K562 (cell line): Measurements from ENCODE around the gene SOHLH1. TPM values are rescaled to one million over a fixed set of nuclear protein-coding genes. Genes with fewer than 3 reads are reported as not detected.

ENCODE experiments used
- ATAC-seq: fragments of 200-7000 bp; cut with Tn5 transposase; 3 replicates; pipeline ENCODE4 v1.9.1; 2020; ENCODE audit warnings: moderate library complexity
- BruUV-seq: library from RNA; stranded (reverse); fragments of 400-500 nt; replicated peaks from 2 replicates; lab custom pipeline; 2021; lab: Mats Ljungman, UMichigan
- CTCF ChIA-PET: fragments of 300-600 bp; formaldehyde crosslinking; extraction: SDS; loops from one replicate; lab custom pipeline; 2021; ENCODE audit warnings: low intra/inter-chr PET ratio; lab: Yijun Ruan, JAX
- POLR2A ChIA-PET: fragments of 300-600, 350-650 bp; sonication (Branson Sonifier 250); formaldehyde crosslinking; extraction: SDS; loops from one replicate; lab custom pipeline; 2021; ENCODE audit warnings: antibody characterized with exemption, inconsistent platforms; lab: Yijun Ruan, JAX
- DNase-seq, 4 experiments: peaks; one replicate each; pipeline versions ENCODE4 v3.0.0 to v3.0.0-alpha.2; 2011 to 2018; ENCODE audit warnings: low spot score in 3 of 4, mixed read lengths in 3 of 4; ENCODE audit errors: extremely low read depth in 1 of 4
- FAIRE-seq: peaks from 2 replicates; lab custom pipeline; 2011; peaks lifted over from hg19 to GRCh38; lab: Jason Lieb, UNC
- H2AFZ ChIP-seq: 2 replicates; pipeline ENCODE4 v1.6.0; 2011; ENCODE audit warnings: low read depth, low read length, control low read depth, inconsistent platforms
- H3K27ac ChIP-seq: fragments of 200-600 bp; 3 replicates; pipeline ENCODE4 v1.8.0; 2011; ENCODE audit warnings: low read depth, mild to moderate bottlenecking, control low read depth, inconsistent platforms, low read length, moderate library complexity, mixed read lengths; ENCODE audit errors: extremely low read depth
- H3K27me3 ChIP-seq, 2 experiments: fragments of 300-600 bp in 1 of 2; 2 replicates in 1 of 2; 3 replicates in 1 of 2; pipeline versions ENCODE4 v1.6.0 to v1.8.0; 2011; ENCODE audit warnings: inconsistent platforms in 2 of 2, low read length in 2 of 2, mild to moderate bottlenecking in 1 of 2, mixed read lengths in 1 of 2, moderate library complexity in 1 of 2; ENCODE audit not compliant: control insufficient read depth in 2 of 2, insufficient read depth in 2 of 2
- H3K36me3 ChIP-seq: fragments of 300-600 bp; 3 replicates; pipeline ENCODE4 v1.8.0; 2011; ENCODE audit warnings: mild to moderate bottlenecking, low read length, inconsistent platforms; ENCODE audit not compliant: control insufficient read depth, insufficient read depth
- H3K4me1 ChIP-seq, 2 experiments: fragments of 200-600 bp in 1 of 2; replicated peaks in 1 of 2; 2 replicates in 1 of 2; 3 replicates in 1 of 2; pipeline versions ENCODE4 v1.5.1 to v1.8.0; 2011; ENCODE audit warnings: inconsistent platforms in 2 of 2, low read length in 2 of 2, mild to moderate bottlenecking in 1 of 2, mixed read lengths in 1 of 2, moderate library complexity in 1 of 2; ENCODE audit not compliant: control insufficient read depth in 2 of 2, insufficient read depth in 2 of 2
- H3K4me2 ChIP-seq: 2 replicates; pipeline ENCODE4 v1.6.1; 2011; ENCODE audit warnings: low read length, control low read depth, inconsistent platforms, mixed read lengths; ENCODE audit not compliant: insufficient read depth
- H3K4me3 ChIP-seq: fragments of 200-600 bp; sonication (generic), shearing (Covaris generic); 2 replicates; pipeline ENCODE4 v1.5.1; 2016; ENCODE audit warnings: control low read depth, inconsistent platforms
- H3K79me2 ChIP-seq: fragments of 200-600 bp; 3 replicates; pipeline ENCODE4 v1.8.0; 2011; ENCODE audit warnings: low read length, inconsistent platforms; ENCODE audit not compliant: control insufficient read depth, insufficient read depth
- H3K9ac ChIP-seq, 2 experiments: 2 replicates each; pipeline versions ENCODE4 v1.6.0 to v1.6.1; 2011; ENCODE audit warnings: low read depth in 2 of 2, low read length in 2 of 2, control low read depth in 1 of 2, inconsistent platforms in 1 of 2, mild to moderate bottlenecking in 1 of 2, mixed read lengths in 1 of 2; ENCODE audit not compliant: insufficient read depth in 1 of 2
- H3K9me1 ChIP-seq: one replicate; pipeline ENCODE4 v1.6.0; 2011; ENCODE audit warnings: inconsistent platforms, mild to moderate bottlenecking, low read length, moderate library complexity; ENCODE audit not compliant: control insufficient read depth, insufficient read depth
- H3K9me3 ChIP-seq: replicated peaks from 2 replicates; pipeline ENCODE4 v1.5.1; 2011; ENCODE audit warnings: low read depth, low read length, inconsistent platforms; ENCODE audit not compliant: control insufficient read depth, insufficient read depth
- H4K20me1 ChIP-seq: replicated peaks from 2 replicates; pipeline ENCODE4 v1.6.1; 2011; ENCODE audit warnings: low read length, inconsistent platforms, mixed read lengths; ENCODE audit not compliant: control insufficient read depth, insufficient read depth
- PKNOX1 ChIP-seq: fragments of 450-650 bp; IDR thresholded peaks from 2 replicates; pipeline ENCODE4 v1.6.1; 2016
- SRSF7 ChIP-seq: fragments of 200-400 bp; formaldehyde crosslinking; optimal IDR thresholded peaks from 2 replicates; pipeline ENCODE3; 2017; ENCODE audit warnings: mild to moderate bottlenecking, low read depth, low read length
- THAP12 ChIP-seq: fragments of 250-450 bp; sonication (Bioruptor Pico); IDR thresholded peaks from 2 replicates; pipeline ENCODE4 v1.9.0; 2021; ENCODE audit warnings: mild to moderate bottlenecking, inconsistent platforms
- WGBS: fragments of 100-300 bp; shearing (Covaris generic); methylation state at CpG from one replicate; pipeline ENCODE4 v1.1.6; 2016; ENCODE audit warnings: low coverage, mixed read lengths; ENCODE audit not compliant: insufficient coverage; ENCODE audit errors: missing lambda C conversion rate; 5-methylcytosine and 5-hydroxymethylcytosine counted together
- in situ Hi-C: fragments of 300-500 bp; cut with MboI; formaldehyde crosslinking; loops from 4 replicates; pipeline ENCODE4 v1.15.0; 2018; ENCODE audit warnings: inconsistent platforms, mixed read lengths
- intact Hi-C: fragments of 100-400 bp; cut with micrococcal nuclease; formaldehyde crosslinking; loops from 2 replicates; pipeline ENCODE4 v1.14.2; 2022
- polyA plus RNA-seq, 8 experiments: library from polyadenylated mRNA; depleted of rRNA in 4 of 8; stranded (reverse) in 5 of 8; unstranded in 3 of 8; fragments of >200 nt; fragmentation: Nextera tagmentation in 2 of 8; fragmentation: Illumina TruSeq in 1 of 8; extraction: Ambion mirVana in 2 of 8; extraction: Trizol in 1 of 8; gene quantifications; 2 replicates each; pipeline versions ENCODE4 v1.2.1 to v1.2.3, GENCODE V29; 2011 to 2014; ENCODE audit warnings: inconsistent platforms in 1 of 8, missing spikeins in 1 of 8
- total RNA-seq, 7 experiments: library from RNA; depleted of rRNA in 6 of 7; stranded (reverse); fragments of >200 nt in 6 of 7; fragmentation: Illumina TruSeq in 2 of 7; extraction: Trizol in 2 of 7; gene quantifications; 2 replicates each; pipeline versions ENCODE4 v1.2.1 to v1.2.3, GENCODE V29; 2011 to 2021; ENCODE audit warnings: low replicate concordance in 1 of 7
- TF ChIP-seq, protein P1 (sequence below): fragments of 450-650 bp; IDR thresholded peaks from 2 replicates; pipeline ENCODE4 v1.6.1; 2016; ENCODE audit warnings: missing biosample characterization, missing genetic modification characterization

The SOHLH1 gene
- total and polyA plus RNA-seq, 9 of the 15 experiments (the other 6 are each of a cell fraction or from before 2014, with no cell fraction given): 0.17 to 0.41 (median 0.29) TPM; not detected in 6

DNA sequence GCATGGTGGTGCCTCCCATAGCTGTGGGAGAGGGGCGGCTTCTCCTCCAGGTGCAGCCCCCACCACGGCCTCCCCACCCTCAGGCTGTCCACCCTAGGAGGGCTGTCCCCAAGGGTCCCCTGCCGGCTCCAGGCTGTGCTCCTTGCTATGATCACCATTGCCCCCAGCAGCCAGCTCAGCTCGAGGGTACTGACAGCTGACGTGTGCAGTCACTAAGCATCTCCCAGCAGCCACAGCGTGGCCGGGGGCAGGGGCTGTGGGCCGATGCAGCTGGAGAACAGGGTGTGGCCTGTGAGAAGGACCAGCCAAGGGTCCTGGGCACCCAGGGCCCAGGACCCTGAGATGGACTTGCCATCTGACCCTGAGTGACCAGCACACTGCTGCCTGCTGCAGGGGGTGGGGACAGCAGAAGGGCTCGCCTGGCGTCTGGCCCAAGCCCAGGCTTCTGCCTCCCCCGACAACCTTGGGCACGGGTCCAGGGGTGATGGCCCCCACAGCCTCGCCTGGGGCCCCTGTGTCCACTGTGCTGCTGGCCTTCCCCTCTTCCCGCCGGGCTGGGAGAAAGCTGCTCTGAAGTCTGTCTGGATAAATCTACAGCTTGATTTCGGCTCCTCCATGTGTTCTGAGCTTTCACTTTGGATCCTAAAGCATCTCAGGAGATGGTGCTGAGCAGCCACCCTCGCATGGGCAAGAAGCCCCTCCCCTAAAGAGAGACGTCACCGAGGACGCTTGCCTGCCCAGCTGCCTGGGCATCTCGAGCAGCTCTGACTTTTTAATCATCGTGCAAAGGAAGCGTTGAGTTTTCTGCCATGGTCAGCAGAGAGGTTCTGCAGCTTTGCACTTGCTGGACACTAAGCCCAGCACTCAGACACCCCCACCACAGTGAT lies 8.2 kb upstream of the SOHLH1 start:
- peaks cover 3% of the 10 kb centered on the region for H4K20me1 ChIP-seq
- H3K27ac ChIP-seq: no peak overlapping the region
- no peaks in the 10 kb centered on the region for H3K79me2 ChIP-seq
- CTCF ChIA-PET: no interaction called here
- peaks cover 0 to 18% of the 10 kb centered on the region in 2 experiments; a peak in 1 of 5 replicates for H3K4me1 ChIP-seq
- no TSS peak for BruUV-seq
- no peak overlapping the region for H3K4me3 ChIP-seq
- H2AFZ ChIP-seq: no peak overlapping the region
- no peaks in the 10 kb centered on the region for H3K9me3 ChIP-seq
- H3K9ac ChIP-seq: no peak overlapping the region
- DNase-seq (no peak), ATAC-seq (no peak), FAIRE-seq (no peak)
- 3% methylated on average over 19 of the region's 23 CpGs for WGBS
- no peaks in the 10 kb centered on the region for H3K9me1 ChIP-seq
- TF ChIP-seq PKNOX1: no peak
- TF ChIP-seq, protein P1, sequence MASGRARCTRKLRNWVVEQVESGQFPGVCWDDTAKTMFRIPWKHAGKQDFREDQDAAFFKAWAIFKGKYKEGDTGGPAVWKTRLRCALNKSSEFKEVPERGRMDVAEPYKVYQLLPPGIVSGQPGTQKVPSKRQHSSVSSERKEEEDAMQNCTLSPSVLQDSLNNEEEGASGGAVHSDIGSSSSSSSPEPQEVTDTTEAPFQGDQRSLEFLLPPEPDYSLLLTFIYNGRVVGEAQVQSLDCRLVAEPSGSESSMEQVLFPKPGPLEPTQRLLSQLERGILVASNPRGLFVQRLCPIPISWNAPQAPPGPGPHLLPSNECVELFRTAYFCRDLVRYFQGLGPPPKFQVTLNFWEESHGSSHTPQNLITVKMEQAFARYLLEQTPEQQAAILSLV (tag): no peak
- TF ChIP-seq SRSF7: no peak
- no peak for TF ChIP-seq THAP12 (CRISPR knock-in tag)
- intact Hi-C loops (loop anchor here (10.0 kb wide), 1 partner anchor 87 kb away; no protein-coding TSS in a partner anchor), in situ Hi-C loops (no loop called here)
- no peaks in the 10 kb centered on the region for H3K36me3 ChIP-seq
- no peak overlapping the region for H3K4me2 ChIP-seq
- peaks cover 5 to 58% of the 10 kb centered on the region in 2 experiments; a peak in 4 of 5 replicates for H3K27me3 ChIP-seq
- POLR2A ChIA-PET: interaction anchor here (0.6 kb wide), 2 partner anchors 31 to 220 kb away, joined by 3 read pairs; no protein-coding TSS in a partner anchor
